COLO668 (cell line): ENCODE measurements around the gene PRXL2B.
"Not testable (repeated sequence)": the region's sequence is repeated elsewhere in the genome, so short reads cannot be mapped to it uniquely, and the experiment has no call there.

Experiments used
- DNase-seq: peaks from one replicate; lab custom pipeline; 2025; ENCODE audit not compliant: unreplicated experiment; lab: John Stamatoyannopoulos, UW

PRXL2B gene

DNA sequence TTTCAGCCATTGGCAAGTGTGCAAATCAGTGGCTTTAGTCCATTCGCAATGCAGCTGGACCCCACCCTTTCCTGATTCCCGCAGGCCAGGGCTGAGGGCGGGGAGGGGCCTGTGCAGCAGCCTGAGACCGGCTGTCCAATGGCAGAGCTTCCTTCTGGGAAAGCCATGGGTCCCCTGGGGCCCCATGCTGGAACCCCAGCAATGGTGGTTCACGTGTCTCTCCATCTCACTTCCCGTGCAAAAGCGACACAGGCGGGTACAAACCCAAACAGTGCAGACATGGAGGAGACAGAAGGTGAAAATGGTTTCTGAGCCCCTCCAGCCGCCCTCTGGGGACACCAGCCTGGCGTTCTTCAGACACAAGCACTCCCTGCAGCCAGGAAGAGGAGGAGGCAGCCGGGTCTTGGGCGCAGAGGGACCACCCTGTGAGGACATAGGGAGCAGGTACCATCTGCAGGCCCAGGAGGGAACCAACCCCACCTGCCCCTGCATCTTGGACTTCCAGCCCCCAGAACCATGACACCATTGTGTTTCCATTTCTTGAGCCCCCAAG, 36.2 kb upstream of the PRXL2B start:
- not testable (repeated sequence) for DNase-seq

DNA sequence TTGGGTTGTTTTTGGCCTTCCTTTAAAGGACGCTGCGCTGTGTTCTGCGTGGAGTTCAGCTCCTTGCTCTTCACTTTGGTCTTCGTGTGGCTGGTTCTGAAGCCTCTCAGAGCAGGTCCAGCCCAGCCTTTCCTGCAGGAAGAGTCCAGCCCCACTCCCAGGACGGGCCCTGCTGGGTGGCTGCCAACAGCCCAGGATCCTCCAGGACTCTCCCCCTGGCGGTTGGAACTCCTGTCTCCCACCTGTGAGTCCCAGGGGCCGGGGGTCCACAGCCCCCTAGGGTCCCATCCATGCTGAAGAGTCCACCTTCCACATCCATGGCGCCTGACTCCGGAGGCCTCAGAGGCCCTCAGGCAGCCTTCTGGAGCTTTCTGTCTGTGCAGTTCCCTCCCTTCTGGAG, 35.0 kb upstream of the PRXL2B start:
- not testable (repeated sequence) for DNase-seq

DNA sequence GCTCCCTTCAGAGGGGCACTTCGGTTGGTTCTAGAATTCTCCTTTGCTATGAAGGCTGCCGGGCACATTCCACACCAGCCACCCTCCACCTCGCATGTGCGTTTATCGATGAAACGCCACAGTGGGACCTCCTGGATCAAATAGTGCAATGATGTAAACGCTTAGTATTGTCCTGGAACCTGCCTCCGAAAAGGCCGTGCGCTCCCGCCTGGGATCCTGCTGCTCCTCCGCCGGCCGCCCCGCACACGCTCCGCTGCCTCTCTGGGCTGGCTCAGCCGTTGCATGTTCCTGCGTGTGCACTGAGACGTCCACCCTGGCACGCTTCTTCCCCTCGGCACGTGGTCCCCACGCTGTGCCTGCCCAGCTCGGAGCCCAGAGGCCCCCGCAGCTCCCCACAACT, 34.4 kb upstream of the PRXL2B start:
- no peak for DNase-seq

DNA sequence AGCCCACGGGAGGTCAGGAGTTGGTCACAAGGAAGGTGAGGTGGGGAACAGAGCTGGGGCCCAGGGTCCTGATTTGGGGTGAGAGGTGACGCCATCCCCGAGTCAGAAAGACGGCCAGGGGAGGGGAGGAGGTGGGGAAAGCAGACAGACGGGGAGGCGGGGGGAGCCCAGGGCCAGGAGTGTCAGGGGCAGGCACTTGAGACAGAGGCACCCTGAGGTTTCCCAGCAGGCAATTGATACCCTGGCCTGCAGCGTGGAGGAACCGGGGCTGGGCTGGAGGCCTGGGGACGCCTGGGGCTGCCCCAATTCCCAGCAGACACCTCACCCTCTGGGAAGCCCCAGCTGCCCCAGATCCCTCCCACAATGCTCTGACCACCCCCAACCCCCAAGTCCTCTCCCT, 33.5 kb upstream of the PRXL2B start:
- DNase-seq, result not testable (repeated sequence)

DNA sequence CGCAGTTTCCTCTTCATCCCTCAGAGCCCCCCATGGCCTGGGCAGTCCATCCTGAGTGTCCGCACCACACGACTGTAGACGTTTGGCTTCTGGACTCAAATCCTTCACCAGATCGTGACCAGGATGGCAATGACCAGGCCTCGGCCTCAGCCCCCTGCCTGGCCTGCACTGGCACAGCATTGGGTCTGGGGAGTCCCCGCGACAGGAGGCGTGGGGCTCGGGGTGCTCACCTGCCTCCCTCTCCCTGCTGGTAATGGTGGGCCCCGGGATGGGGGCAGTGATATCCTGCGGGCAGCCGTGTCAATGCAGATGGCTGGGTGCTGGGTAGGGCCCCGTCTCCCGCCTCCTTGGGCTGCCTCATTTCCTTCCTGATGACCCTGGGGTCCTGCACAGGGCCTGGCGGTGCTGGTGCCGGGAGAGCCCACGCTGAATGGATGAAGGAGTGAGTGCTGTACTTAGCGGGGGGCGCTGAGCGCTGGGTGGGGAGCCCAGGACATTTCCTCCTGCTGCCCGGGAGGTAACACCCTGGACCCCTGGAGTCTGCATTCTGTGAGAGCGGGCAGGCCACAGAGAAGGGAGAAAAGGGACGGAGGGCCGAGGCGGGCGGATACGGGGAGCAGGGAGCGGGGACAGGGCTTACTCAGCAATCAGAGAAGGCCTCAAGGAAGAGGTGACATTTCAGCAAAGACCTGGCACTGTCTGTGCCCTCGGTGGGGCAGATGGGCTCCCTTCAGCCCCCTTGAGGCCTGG, 32.5 kb upstream of the PRXL2B start:
- no peak for DNase-seq

DNA sequence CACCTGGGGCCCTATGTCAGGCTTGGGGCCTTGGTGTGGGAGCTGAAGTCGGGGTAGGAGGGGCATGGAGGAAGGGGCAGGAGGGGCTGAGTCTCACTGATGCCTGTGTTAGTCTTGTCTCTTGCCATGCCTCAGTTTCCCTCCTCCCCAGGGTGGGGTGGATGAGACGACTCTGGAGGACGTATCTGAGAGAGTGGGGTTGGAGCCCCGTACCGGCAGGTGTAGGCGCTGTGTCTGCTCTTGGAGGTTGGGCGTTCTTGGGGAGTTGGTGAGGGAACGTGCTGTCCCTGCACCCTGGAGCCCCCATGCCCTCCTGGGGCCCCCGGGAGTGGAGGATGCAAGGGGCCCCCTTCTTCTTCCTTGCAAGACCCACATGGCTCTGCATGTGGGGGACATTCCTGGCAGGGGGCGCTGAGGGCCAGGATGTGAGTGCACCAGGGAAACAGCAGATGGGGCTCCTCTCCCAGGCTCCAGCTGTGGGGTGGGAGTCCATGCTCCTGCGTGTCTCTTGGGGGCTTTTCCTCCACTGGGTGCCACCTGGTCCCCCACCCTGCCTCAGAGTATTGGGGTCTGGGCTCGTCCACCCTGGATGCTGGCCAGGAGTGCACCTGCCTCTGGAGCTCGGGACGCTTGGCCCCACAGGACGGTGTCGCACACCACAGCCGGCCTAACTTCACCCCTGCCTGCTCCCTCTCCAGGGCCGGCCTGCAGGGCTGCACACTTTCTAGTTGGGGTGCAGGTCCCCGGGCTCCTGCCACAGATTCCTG, 31.8 kb upstream of the PRXL2B start:
- DNase-seq, result peak; percentile 27

DNA sequence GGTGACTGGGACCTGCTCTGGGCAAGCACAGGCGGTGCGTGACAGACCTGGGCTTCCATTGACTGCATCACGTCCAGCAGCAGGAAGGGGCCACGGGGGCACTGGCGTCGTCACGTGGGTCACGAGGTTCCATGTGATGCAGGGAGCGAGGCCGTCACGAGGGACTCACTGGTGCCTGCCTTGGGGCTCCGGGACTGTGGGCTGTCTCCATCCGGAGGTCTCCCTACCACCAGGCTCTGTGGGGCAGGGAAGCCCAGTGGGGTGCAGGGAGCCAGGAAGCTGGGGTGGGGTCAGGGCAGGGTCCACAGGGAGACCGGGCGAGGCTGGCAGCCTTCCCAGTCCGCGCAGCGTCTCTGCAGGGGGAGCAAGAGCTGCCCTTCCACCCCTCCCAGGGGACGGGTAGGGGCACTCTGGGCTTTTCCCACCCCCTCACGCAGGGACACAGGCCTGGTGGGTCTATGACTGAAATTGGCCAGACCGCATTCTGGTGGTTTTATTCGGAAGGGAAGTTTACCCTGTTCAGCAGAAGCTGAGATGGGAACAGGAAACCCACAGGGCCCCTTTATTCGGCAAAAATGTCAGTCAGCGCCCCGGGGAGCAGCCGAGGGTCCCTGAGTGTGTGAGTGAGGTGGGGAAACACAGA, 30.8 kb upstream of the PRXL2B start:
- peak; percentile 75 for DNase-seq

DNA sequence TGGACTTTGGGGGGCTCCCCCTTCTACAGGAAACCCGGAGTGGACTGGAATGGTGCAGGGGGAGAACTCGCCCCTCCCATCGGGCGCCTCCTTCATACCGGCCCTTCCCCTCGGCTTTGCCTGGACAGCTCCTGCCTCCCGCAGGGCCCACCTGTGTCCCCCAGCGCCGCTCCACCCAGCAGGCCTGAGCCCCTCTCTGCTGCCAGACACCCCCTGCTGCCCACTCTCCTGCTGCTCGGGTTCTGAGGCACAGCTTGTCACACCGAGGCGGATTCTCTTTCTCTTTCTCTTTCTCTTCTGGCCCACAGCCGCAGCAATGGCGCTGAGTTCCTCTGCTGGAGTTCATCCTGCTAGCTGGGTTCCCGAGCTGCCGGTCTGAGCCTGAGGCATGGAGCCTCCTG, 30.3 kb upstream of the PRXL2B start, which contains the start of gene TNFRSF14:
TNFRSF14 (plus strand) TSS at position 95 of the 401 bp plus-strand sequence; CDS start at position 389, 294 bp downstream.
- DNase-seq, result peak; percentile 77

DNA sequence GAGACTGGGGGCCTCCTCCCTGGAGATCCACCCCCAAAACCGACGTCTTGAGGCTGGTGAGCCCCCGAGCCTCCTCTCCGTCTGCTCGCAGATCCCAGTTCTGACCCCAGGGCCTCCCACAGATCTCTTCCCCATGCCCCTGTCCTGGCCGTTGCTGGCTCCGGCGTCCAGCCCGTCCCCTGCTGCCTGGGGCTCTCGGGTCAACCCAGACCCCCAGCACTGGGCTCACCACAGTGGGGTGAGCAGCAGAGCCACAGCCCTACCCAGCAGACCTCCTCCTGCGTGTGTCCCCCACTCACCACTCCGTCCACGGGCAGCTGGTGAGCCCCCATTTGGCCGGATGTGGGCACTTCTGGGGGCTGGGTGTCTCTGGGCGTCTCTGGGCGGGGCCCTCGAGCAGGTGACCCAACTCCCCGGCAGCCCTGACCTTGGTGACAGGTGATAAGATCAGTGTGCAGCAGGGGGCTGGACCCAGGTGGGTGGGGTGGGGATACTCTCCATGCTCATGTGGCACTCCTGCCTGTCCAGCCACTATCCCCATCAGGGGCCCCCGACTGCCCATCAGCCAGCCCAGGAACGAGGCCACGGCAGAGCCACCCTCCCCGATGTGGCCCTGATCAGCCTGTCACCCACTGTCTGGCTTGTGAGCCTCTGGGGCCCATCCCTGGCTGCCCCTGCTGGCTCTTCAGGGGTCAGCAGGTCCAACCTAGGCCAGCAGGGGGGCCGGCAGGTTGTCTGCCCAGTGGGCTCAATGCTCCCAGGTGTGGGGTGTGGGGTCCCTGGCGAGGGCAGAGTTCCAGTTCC, 29.7 kb upstream of the PRXL2B start:
- peak; percentile 85 for DNase-seq

DNA sequence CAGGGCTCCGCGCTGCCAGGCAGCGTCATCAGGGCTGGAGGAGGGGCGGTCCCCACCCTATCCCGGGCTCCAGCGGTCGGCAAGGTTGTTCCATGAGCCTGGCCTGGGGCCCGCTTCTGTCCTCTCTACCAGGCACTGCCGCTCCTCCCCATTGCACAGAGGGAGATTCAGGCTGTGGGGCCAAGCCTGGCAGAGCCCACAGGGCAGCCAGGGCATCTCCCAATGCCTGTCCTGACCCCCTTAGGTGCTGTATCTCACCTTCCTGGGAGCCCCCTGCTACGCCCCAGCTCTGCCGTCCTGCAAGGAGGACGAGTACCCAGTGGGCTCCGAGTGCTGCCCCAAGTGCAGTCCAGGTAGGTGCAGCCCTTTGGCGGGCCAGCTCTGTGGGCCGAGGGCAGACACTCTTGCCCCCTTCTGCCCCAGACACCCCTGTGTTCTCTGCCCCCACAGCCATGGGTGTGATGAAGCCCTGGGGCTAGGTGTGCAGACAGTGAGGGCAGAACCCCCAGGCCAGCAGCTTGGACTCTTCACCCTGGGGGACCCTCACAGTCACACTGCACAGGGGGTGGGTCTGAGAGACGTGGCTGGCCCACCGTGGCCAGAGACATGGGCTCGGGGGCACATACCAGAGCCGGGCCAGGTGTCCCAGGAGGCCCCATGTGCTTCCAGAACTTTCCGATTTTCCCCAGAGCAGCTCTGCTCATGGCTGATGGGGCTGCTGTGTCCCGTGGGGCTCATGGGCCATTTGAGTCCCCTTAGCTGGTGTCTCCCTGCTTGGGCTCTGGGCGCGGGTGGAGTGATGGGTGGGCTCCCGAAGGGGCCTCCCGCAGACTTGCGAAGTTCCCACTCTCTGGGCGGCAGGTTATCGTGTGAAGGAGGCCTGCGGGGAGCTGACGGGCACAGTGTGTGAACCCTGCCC, 28.8 kb upstream of the PRXL2B start:
- DNase-seq, result no peak

DNA sequence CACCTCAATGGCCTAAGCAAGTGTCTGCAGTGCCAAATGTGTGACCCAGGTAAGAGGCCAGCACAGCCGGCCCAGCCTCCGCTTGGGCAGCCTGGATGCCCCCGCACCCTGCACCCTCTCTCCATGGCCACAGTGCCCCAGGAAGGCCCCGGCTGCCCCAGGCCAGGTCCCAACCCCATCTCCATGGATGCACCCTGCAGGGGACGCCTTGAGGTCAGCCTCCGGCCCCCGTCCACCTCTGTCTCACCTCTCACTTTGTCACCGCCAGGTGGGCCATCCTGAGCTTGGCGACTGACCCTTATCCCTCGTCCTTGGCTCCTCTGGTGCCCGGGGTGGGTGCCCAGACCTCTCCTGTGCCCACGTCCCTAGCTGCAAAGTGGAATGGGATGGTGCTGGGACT, 28.2 kb upstream of the PRXL2B start:
- DNase-seq, result no peak

DNA sequence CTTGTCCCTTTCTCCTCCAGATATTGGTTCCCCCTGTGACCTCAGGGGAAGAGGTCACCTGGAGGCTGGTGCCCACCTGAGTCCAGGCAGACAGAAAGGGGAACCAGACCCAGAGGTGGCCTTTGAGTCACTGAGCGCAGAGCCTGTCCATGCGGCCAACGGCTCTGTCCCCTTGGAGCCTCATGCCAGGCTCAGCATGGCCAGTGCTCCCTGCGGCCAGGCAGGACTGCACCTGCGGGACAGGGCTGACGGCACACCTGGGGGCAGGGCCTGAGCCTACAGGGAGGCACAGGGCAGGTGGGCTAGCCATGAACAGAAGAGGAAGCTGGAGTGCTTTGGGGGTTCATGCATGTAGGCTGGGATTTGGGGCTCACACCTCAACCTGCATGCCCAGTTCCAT, 27.7 kb upstream of the PRXL2B start:
- no peak for DNase-seq

DNA sequence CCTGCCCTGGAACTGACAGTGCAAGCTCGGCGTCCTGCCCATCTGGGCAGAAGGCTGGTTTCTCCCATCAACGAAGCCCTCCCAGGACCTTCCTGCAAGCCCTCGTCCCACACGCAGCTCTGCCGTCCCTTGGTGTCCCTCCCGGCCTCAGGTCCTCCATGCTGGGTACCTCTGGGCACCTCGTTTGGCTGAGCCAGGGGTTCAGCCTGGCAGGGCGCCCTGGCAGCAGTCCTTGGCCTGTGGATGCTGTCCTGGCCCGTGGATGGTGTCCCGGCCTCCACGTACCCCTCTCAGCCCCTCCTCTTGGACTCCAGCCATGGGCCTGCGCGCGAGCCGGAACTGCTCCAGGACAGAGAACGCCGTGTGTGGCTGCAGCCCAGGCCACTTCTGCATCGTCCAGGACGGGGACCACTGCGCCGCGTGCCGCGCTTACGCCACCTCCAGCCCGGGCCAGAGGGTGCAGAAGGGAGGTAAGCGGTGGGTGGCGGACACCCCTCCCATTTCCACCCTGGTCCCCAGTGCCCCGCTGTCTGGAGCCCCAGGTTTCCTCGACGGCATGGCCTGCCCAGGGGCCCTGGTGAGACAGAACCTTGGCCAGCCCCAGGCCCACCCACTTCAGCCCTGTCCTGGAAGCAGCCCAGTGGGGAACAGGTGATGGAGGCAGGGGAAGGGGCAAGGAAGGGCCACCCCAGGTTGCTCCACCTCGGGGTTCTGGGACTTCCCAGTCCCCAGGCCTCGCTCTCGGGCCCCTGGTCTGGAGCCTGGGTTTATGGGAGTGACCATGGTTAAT, 26.9 kb upstream of the PRXL2B start:
- DNase-seq, result no peak

DNA sequence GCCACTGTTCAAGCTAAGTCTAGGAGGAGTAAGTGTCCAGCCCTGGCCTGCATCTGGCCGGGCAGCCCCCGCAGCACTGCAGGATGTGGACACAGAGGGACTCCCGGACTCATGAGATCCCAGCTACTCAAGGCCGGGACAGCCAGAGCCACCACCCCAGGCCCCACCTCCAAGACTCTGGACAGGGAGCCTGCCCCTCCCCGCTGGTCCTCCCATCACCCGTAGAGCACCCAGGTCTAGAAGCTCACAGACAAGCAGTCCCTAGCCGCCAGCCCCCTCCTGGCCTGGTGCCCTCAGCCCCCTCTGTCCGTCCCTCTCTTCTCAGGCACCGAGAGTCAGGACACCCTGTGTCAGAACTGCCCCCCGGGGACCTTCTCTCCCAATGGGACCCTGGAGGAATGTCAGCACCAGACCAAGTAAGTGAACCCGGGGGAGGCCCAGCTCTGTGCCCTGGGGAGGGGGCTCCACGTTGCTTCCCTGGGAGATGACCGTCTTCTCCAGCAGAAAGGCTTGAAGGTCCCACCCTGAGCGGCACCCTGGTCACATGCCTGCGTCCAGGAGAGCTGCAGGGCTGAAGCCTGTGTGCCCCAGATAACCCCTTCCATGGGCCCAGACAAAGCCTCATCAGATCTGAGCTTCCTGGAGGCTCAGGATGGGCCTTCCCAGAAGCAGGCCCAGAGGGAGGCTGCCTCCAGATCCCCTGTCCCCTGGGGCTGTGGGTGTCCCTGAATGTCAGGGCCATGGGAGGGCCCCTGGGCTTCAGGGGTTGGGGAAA, 26.1 kb upstream of the PRXL2B start:
- no peak for DNase-seq

DNA sequence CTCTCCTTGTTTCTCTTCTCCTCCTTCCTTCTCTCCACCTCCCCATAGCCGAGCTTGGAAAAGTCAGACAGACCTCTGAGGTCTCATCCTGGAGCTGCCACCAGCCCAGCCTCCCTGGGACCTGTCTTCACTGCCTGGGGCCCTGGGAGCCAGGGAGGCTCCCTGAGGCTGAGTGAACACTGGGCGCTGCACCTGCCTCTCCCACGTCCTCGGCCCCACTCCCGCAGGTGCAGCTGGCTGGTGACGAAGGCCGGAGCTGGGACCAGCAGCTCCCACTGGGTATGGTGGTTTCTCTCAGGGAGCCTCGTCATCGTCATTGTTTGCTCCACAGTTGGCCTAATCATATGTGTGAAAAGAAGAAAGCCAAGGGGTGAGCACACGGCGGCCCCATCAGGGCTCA, 25.1 kb upstream of the PRXL2B start:
- DNase-seq, result peak; percentile 91

DNA sequence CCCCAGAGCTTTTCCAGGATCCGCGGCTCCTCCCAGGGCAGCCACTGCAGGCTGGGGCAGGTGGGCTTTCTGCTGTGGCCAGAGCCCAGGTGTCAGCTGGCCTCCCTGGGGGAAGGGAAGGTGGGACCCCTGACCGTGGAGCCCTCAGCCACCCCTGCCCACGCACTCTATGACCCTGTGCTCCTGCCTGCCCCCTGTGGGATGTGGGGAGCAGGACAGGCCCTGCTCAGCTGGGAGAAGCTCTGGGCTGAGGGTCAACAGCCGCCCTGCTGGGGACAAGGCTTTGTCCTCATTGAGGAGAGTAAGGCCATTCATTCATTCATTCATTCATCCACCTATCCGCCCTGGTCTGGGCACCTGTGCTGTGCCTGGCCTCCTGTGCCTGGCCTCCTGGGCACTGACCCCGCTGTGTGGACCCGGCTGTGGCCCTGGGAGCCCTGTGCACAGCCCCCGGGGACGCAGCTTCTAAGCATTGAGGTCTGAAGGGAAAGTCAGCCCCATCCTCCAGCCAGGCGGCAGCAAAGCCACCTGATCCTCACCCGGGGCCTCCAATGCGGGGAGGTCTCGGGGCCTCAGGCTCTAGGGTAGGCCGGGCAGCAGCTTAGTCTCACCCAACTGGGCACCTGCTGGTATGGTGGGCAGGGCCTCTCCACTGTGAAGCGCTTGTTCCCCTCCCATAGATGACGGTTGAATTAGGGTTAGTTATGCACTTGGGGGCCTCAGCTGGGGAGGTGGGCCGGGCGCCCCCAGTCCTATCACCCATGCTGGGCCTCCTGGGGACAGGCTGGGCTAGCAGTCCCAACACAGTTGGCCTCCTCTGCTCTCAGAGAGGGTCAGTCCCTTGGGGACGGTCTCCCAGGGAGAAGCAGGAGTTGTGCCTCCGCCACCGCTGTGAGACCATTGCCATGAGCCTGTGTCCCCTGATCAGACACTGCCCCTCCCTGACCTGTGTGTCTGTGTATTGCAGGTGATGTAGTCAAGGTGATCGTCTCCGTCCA, 24.4 kb upstream of the PRXL2B start:
- peak; percentile 60 for DNase-seq

DNA sequence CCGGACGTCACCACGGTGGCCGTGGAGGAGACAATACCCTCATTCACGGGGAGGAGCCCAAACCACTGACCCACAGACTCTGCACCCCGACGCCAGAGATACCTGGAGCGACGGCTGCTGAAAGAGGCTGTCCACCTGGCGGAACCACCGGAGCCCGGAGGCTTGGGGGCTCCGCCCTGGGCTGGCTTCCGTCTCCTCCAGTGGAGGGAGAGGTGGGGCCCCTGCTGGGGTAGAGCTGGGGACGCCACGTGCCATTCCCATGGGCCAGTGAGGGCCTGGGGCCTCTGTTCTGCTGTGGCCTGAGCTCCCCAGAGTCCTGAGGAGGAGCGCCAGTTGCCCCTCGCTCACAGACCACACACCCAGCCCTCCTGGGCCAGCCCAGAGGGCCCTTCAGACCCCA, 23.4 kb upstream of the PRXL2B start:
- no peak for DNase-seq
